ENCODE results near the gene C5orf63.

Gene C5orf63

GRCh38 chr5:127066721-127067120, 6.6 kb downstream of the C5orf63 start:
- no peak for DNase-seq
- no peaks in the 10 kb centered on the region for H3K4me1 ChIP-seq
- no peaks in the 10 kb centered on the region for H3K9me3 ChIP-seq
- TF ChIP-seq CTCF (IDR thresholded peaks at IDR 0.05; ENCODE audit: low read depth, low read length), result no peak
- H3K27me3 ChIP-seq, result no peaks in the 10 kb centered on the region
- no peaks in the 10 kb centered on the region for H3K36me3 ChIP-seq
- H3K4me3 ChIP-seq (ENCODE audit: low read depth, low read length), result no peak overlapping the region

GRCh38 chr5:127064253-127064840, 9.0 kb downstream of the C5orf63 start:
- Histone ChIP-seq H3K36me3 (no peaks in the 10 kb centered on the region), H3K9me3 (no peaks in the 10 kb centered on the region), H3K27me3 (no peaks in the 10 kb centered on the region), H3K4me3 (ENCODE audit: low read depth, low read length) (no peak overlapping the region), H3K4me1 (no peaks in the 10 kb centered on the region)
- DNase-seq, result no peak
- TF ChIP-seq CTCF (IDR thresholded peaks at IDR 0.05; ENCODE audit: low read depth, low read length), result no peak

- Histone ChIP-seq H3K36me3 (no peaks in the 10 kb centered on the region), H3K4me3 (ENCODE audit: low read depth, low read length) (no peak overlapping the region), H3K27me3 (no peaks in the 10 kb centered on the region), H3K9me3 (no peaks in the 10 kb centered on the region), H3K4me1 (no peaks in the 10 kb centered on the region)
- TF ChIP-seq CTCF (IDR thresholded peaks at IDR 0.05; ENCODE audit: low read depth, low read length), result no peak
- no peak for DNase-seq
These were observed 9.9 kb downstream of the C5orf63 start for GRCh38 chr5:127063257-127063913.

- no peaks in the 10 kb centered on the region for H3K4me1 ChIP-seq
- no peak for TF ChIP-seq CTCF (IDR thresholded peaks at IDR 0.05; ENCODE audit: low read depth, low read length)
- H3K36me3 ChIP-seq, result no peaks in the 10 kb centered on the region; the same call in 1 of the 2 replicates
- no peaks in the 10 kb centered on the region for H3K9me3 ChIP-seq
- H3K4me3 ChIP-seq (ENCODE audit: low read depth, low read length), result no peak overlapping the region
- H3K27me3 ChIP-seq, result no peaks in the 10 kb centered on the region
- no peak for DNase-seq
These were observed 11.3 kb downstream of the C5orf63 start for GRCh38 chr5:127061956-127062355.

GRCh38 chr5:127061537-127061936, 11.8 kb downstream of the C5orf63 start:
- Histone ChIP-seq H3K27me3 (no peaks in the 10 kb centered on the region), H3K36me3 (peaks cover 2% of the 10 kb centered on the region; the same call in 1 of the 2 replicates), H3K4me3 (ENCODE audit: low read depth, low read length) (no peak overlapping the region), H3K9me3 (no peaks in the 10 kb centered on the region), H3K4me1 (no peaks in the 10 kb centered on the region)
- no peak for DNase-seq
- TF ChIP-seq CTCF (IDR thresholded peaks at IDR 0.05; ENCODE audit: low read depth, low read length), result no peak

- no peak for DNase-seq
- Histone ChIP-seq H3K36me3 (peaks cover 9% of the 10 kb centered on the region), H3K4me1 (no peaks in the 10 kb centered on the region), H3K9me3 (no peaks in the 10 kb centered on the region), H3K4me3 (ENCODE audit: low read depth, low read length) (no peak overlapping the region), H3K27me3 (no peaks in the 10 kb centered on the region)
- TF ChIP-seq CTCF (IDR thresholded peaks at IDR 0.05; ENCODE audit: low read depth, low read length), result no peak
These were observed 12.8 kb downstream of the C5orf63 start for GRCh38 chr5:127060470-127060985.
